Amniotic stem cell (primary cell): ENCODE results near the gene WASF2.

ENCODE experiments used
- DNase-seq: peaks from one replicate; lab custom pipeline; 2025; lab: John Stamatoyannopoulos, UW

Gene WASF2

GRCh38 chr1:27356619-27357280 lies 133.2 kb downstream of the WASF2 start:
- DNase-seq, result no peak

- no peak for DNase-seq
These were observed 133.7 kb downstream of the WASF2 start for GRCh38 chr1:27356277-27356618.

GRCh38 chr1:27355683-27356082 lies 134.3 kb downstream of the WASF2 start:
- no peak for DNase-seq
